HG03439 (cell line): ENCODE measurements around the gene PHF11.
"Not testable (repeated sequence)": the region's sequence is repeated elsewhere in the genome, so short reads cannot be mapped to it uniquely, and the experiment has no call there.

ENCODE experiments used
- ATAC-seq: cut with Tn5 transposase; IDR thresholded peaks from one replicate; pipeline ENCODE4 v1.9.1; 2021; ENCODE audit warnings: mild to moderate bottlenecking, moderate library complexity; ENCODE audit not compliant: unreplicated experiment

Gene PHF11

DNA sequence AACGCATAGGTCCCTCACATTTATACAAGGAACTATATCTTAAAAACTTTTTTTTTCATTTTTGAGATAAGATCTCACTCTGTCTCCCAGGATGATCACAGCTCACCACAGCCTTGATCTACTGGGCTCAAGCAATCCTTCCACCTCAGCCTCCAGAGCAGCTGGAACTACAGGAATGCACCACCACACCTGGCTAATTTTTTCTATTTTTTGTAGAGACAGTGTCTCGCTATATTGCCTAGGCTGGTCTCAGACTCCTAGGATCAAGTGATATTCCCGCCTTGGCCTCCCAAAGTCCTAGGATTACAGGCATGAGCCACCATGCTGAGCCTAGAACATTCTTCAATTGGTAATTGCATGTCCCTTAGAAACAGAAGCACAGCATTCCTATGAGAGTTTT lies 47.9 kb downstream of the PHF11 start:
- ATAC-seq: no peak

GRCh38 chr13:49545661-49546060 lies 49.9 kb downstream of the PHF11 start:
- ATAC-seq: no peak

DNA sequence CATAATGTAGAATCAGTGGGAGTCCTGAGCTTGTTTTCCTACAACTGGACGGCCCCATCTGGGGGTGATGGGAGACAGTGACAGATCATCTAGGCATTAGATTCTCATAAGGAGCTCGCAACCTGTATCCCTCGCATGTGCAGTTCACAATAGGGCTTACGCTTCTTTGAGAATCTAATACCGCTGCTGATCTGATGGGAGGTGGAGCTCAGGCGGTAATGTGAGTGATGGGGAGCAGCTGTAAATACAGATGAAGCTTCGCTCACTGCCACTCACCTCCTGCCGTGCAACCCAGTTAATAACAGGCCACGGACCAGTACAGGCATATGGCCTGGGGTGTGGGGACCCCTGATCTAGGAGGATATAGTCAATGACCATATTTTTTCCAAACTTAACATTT lies 50.8 kb downstream of the PHF11 start:
- no peak for ATAC-seq

GRCh38 chr13:49549289-49549688 lies 53.5 kb downstream of the PHF11 start:
- ATAC-seq: no peak

DNA sequence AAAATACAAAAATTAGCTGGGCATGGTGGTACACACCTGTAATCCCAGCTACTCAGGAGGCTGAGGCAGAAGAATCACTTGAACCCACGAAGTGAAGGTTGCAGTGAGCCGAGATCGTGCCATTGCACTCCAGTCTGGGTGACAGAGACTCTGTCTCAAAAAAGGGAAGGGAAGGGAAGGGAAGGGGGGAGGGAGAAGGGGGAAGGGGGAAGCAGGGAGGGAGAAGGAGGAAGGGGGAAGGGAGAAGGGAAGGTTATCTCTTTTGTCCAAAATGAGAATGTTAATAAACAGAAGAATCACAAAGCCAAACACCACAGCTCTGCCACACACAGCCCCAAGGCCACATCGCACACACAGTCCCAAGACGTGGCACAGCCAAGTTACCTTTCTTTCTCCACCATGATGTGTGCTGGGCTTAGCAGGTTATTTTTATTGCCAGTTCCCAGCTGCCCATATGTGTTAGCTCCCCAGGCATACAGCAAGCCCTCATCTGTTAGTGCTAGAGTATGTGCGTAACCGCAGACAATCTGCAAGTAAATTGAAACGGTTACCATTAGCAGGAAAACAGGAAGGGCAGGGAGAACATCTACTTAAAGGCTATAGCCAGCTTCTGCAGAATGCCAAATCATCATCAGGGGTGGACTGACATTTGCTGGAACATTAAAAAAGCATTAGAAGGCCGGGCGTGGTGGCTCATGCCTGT lies 55.3 kb downstream of the PHF11 start:
- no peak for ATAC-seq

DNA sequence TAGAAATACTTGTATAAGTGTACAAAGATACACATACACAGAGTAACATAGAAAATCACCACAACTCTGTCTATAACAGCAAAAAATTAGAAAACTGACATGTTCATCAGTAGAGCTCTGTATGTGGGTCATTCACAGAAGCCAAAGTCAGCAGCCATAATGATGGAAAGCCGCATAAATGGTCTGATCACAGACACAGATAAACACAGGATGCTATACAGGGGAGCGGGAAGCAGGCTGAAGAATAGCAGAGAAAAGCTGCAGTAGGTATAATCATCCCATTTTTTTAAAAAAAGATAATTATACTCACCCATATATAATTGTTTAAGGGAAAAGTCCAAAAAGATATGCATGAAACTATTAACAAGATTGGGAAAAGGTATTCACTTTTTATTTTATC lies 58.1 kb downstream of the PHF11 start:
- ATAC-seq: no peak

DNA sequence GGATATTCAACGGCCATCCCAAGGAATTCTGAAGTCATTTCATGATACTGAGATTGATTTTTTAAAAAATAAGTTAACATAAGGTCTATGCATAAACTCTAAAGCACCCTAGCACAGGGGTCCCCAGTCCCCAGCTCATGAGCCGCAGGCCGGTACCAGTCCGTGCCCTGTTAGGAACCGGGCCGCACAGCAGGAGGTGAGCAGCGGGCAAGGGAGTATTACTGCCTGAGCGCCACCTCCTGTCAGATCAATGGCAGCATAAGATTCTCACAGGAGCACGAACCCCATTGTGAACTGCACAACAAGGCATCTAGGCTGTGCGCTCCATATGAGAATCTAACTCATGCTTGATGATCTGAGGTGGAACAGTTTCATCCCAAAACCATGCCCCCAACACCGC lies 58.6 kb downstream of the PHF11 start:
- no peak for ATAC-seq

GRCh38 chr13:49559006-49559405 lies 63.3 kb downstream of the PHF11 start:
- no peak for ATAC-seq

- no peak for ATAC-seq
These were observed 64.7 kb downstream of the PHF11 start for GRCh38 chr13:49560270-49561061.

DNA sequence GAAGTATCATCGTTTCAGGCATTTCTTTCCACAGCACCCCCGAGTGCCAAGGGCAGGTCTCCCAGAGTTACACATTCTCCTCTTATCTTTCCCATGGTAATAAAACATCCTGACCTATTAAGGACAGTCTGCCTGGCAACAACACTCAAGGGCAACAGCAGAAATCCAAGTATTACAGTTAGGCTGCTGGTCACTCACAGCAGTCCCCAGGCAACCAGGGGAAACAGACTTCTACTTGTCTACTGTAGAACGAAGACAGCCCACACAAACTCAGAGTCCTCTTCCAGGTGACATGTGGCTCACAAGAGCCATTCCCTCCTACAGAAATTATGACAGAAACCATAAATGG lies 65.3 kb downstream of the PHF11 start:
- no peak for ATAC-seq

- no peak for ATAC-seq
These were observed 67.8 kb downstream of the PHF11 start for GRCh38 chr13:49563516-49563915.

DNA sequence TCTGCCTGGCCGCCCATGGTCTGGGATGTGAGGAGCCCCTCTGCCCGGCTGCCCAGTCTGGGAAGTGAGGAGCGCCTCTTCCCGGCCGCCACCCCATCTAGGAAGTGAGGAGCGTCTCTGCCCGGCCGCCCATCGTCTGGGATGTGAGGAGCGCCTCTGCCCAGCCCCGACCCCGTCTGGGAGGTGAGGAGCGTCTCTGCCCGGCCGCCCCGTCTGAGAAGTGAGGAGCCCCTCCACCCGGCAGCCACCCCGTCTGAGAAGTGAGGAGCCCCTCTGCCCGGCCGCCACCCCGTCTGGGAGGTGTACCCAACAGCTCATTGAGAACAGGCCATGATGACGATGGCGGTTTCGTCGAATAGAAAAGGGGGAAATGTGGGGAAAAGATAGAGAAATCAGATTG lies 69.7 kb downstream of the PHF11 start:
- ATAC-seq: not testable (repeated sequence)

- no peak for ATAC-seq
These were observed 70.7 kb downstream of the PHF11 start for GRCh38 chr13:49566461-49566860.

GRCh38 chr13:49567491-49567890 lies 71.7 kb downstream of the PHF11 start:
- no peak for ATAC-seq

- ATAC-seq: no peak
These were observed 74.4 kb downstream of the PHF11 start for GRCh38 chr13:49569993-49570689.

- ATAC-seq: no peak
These were observed 75.8 kb downstream of the PHF11 start for GRCh38 chr13:49571299-49572240.
